GM19324 (cell line): Measurements from ENCODE around the gene IFFO2.
"Not testable (repeated sequence)": the region's sequence is repeated elsewhere in the genome, so short reads cannot be mapped to it uniquely, and the experiment has no call there.

Source experiments
- ATAC-seq: cut with Tn5 transposase; IDR thresholded peaks from one replicate; pipeline ENCODE4 v1.9.1; 2021; ENCODE audit warnings: mild to moderate bottlenecking, moderate library complexity; ENCODE audit not compliant: unreplicated experiment, low FRiP score

IFFO2 gene

GRCh38 chr1:18901147-18901951 is 55.1 kb downstream of the IFFO2 start:
- no peak for ATAC-seq

GRCh38 chr1:18900303-18900841 is 56.1 kb downstream of the IFFO2 start:
- ATAC-seq, result no peak

GRCh38 chr1:18899363-18900049 is 57.0 kb downstream of the IFFO2 start:
- ATAC-seq, result no peak

GRCh38 chr1:18898567-18898966 is 57.9 kb downstream of the IFFO2 start:
- ATAC-seq, result no peak

GRCh38 chr1:18895317-18895716 is 61.2 kb downstream of the IFFO2 start:
- no peak for ATAC-seq

- no peak for ATAC-seq
Measured at GRCh38 chr1:18893120-18893519, 63.4 kb downstream of the IFFO2 start.

GRCh38 chr1:18891858-18892257 is 64.6 kb downstream of the IFFO2 start:
- ATAC-seq, result not testable (repeated sequence)

GRCh38 chr1:18891426-18891780 is 65.1 kb downstream of the IFFO2 start:
- no peak for ATAC-seq

- ATAC-seq, result no peak
Measured at GRCh38 chr1:18890706-18891425, 65.6 kb downstream of the IFFO2 start.

GRCh38 chr1:18886003-18886335 is 70.5 kb downstream of the IFFO2 start:
- ATAC-seq, result no peak

- ATAC-seq, result no peak
Measured at GRCh38 chr1:18885311-18886002, 71.0 kb downstream of the IFFO2 start.

GRCh38 chr1:18884727-18885126 is 71.7 kb downstream of the IFFO2 start:
- ATAC-seq, result no peak

GRCh38 chr1:18884419-18884717 is 72.1 kb downstream of the IFFO2 start:
- no peak for ATAC-seq

GRCh38 chr1:18883636-18884418 is 72.6 kb downstream of the IFFO2 start:
- no peak for ATAC-seq

- no peak for ATAC-seq
Measured at GRCh38 chr1:18883079-18883478, 73.4 kb downstream of the IFFO2 start.

- no peak for ATAC-seq
Measured at GRCh38 chr1:18882486-18882885, 74.0 kb downstream of the IFFO2 start.

GRCh38 chr1:18881642-18882431 is 74.6 kb downstream of the IFFO2 start:
- no peak for ATAC-seq

GRCh38 chr1:18881164-18881563 is 75.3 kb downstream of the IFFO2 start:
- ATAC-seq, result no peak

- ATAC-seq, result no peak
Measured at GRCh38 chr1:18880585-18880984, 75.9 kb downstream of the IFFO2 start.
